ENCODE data around the gene OR4Q3.
"Not testable (repeated sequence)": the region's sequence is repeated elsewhere in the genome, so short reads cannot be mapped to it uniquely, and the experiment has no call there.

The OR4Q3 gene

DNA sequence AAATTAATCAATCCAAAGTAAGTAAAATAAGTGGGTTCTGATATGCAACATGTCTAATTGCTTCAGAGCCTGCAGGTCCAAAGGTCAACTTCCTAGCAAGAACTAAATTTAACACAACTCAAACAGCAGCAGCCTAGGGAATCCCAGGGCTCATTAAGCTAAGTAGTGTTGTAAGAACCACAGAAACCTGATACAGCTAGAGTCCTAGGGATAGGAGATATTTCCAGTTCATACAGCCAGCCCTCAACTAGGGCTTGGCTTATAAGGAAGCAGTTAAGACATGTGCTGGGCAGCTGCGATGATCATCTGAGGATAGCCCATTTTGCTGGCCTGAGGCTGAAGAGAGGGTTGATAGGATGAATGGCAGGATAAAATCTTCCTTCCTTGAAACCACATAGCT is at the start of gene OR4Q3:
OR4Q3 (plus strand) TSS at position 316 of the 400 bp plus-strand sequence.
- peak; percentile 0 for DNase-seq (ENCODE audit: low spot score)

DNA sequence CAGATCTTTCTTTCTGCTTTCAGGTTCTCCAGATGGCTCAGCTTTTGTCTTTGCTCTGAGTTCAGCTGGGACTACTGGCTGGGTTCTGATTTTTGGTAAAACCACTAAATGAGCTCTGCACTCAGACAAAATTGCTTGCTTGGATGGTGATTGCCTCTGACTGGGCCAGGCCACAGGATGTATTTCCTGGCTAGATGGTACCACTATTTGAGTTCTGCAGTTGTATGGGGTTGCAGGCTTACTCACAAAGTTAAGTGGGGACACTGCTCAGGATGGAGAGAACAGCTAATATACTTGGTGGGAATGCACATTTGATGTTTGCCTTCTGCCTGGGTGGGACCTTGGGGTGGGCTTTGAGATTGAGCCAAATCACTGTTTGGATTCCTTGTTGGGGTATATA is 14.0 kb upstream of the OR4Q3 start:
- no peak for DNase-seq (ENCODE audit: low spot score)

DNA sequence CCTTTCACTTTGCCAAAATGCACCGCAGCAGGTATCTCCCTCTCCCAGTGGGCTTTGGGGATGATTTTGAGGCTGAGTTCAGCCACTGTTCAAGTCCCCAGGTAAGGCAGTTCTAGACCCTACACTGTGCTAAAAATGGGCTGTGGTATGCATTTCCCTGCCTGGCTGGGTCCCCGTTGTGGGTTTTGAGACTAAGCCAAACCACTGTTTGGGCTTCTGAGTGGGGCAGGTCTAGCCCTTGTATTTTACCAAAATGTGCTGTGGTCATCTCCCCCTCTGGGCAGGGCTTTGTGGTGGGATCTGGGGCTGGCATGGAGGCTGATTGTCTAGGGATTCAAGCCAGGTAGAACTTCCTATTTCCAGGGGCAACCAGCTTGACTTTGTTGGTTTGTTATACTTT is 13.6 kb upstream of the OR4Q3 start:
- DNase-seq (ENCODE audit: low spot score), result no peak

DNA sequence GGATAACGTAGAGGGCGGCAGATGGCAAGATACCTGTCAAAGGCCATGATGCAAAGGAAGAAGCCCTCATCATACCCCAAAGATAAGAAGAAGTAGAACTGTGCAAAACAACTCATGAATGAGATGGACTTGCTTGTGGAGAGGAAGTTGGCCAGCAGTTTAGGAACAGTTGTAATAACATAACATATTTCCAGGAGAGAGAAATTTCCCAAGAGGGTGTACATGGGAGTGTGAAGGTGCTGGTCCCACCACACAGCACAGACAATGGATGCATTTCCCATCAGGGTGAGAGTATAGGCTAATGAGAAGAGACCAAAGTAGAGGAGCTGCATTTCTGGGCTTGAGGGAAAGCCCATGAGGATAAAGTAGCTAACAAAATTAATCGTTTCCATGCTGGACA is 9.5 kb upstream of the OR4Q3 start:
- not testable (repeated sequence) for DNase-seq (ENCODE audit: low spot score)

DNA sequence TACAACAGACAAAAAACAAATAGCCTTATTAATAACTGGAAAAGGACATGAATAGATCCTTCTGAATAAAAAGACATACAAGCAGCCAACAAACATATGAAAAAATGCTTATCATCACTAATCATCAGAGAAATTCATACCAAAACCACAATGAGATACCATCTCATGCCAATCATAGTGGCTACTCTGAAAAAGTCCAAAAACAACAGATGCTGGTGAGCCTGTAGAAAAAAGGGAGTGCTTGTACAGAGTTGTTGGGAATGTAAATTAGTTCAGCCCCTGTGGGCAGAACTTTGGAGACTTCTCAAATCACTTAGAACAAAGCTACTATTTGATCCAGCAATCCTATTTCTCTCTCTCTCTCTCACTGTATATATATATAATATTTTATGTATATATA is 8.9 kb downstream of the OR4Q3 start:
- DNase-seq (ENCODE audit: low spot score), result not testable (repeated sequence)

DNA sequence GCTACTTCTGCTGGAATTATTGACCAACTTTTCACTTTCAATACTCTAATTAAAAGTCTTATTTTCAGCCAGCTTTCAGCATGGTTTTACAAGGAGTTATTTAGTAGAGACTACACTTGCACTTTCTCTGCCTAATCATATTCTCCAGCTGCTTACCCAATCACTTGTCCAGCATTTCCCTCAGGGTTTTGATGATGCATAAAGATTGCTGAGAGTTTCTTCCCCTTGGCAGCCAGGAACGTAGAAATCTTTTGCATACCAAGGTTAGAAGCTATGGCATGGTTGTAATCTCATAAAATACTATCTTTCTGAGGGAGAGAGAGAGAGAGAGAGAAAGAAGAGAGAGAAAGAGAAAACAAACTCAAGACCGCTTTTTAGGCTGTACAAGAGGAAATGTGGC is 10.8 kb downstream of the OR4Q3 start:
- no peak for DNase-seq (ENCODE audit: low spot score)

DNA sequence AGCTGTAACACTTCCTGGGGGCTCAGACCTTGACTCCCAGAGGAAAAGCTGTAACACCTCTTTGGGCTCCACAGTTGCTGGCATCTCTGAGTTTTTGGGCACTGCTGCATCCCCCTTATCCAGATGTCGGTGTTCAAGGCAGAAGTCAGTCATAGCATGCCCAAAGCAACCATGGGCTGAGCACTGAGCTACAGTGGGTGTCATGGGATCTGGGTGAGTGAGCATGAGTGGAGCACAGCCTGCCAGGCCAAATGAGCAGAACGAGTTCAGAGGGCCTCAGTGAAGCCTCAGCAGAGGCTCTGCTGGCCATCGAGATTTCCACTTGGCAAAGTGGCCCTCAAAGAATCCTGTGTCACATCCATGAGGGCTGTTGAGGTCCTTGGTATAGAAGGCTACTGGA is 28.1 kb downstream of the OR4Q3 start:
- DNase-seq (ENCODE audit: low spot score), result not testable (repeated sequence)

DNA sequence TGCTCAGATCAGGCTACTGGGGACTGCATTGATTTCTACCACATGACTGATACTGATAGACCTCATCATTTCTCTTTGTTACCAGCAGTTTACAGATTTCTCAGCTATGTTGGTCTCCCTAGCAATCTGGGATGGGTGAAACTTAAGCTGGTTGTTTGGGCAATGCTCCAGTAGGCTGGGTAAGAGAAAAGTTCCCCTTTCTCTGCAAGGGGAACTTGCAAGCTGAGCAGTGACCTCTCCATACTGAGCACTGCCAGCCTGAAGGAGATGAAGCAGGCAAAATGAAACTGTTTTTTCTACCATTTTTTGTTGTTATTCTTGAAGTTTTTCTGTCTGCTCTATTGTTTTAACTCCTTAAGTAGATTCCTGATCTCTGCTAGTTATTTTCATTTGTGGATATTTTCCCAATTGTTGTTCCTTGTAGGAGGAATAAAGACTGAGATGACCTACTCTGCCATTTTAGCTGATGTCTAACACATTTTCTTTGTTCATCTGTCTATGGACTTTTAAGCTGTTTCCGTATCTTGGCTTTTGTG is 28.6 kb downstream of the OR4Q3 start:
- no peak for DNase-seq (ENCODE audit: low spot score)

DNA sequence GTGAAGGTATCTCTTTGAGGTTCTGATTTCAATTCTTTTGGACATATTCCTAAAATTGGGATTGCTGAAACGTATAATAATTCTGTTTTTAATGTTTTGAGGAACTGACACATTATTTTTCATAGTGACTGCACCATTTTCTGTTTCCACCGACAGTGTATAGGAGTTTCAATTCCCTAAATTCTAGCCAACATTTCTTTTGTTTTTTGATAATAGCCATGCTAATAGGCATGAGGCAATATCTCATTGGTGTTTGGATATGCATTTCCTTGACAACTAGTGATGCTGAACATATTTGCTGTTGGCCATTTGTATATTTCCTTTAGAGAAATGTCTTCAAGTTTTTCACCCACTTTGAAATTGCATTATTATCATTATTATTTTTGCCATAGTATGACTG is 29.1 kb downstream of the OR4Q3 start:
- DNase-seq (ENCODE audit: low spot score), result not testable (repeated sequence)

DNA sequence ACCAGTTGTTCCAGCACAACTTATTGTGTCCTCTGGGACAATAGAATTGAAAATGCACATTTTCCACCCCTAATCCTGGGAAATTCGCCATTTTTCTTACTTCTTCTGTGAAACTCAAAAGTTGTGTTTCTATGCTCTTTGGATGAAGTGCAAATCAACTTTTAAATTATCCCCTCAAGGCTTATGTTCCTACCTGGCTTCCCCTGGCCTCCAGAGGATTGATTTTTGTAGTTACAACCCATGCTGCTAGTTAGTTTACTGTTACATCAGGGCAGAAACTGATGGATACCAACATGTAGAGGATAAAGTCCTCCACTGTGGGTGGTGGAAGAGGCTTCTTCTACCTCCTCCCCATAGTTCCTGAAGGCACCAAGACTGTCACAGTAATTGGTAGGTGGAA is 29.8 kb downstream of the OR4Q3 start, which contains the start of gene OR4M1:
OR4M1 (plus strand) TSS at position 301 of the 400 bp plus-strand sequence. CDS start 6,819 bp downstream, outside the sequence.
- not testable (repeated sequence) for DNase-seq (ENCODE audit: low spot score)

DNA sequence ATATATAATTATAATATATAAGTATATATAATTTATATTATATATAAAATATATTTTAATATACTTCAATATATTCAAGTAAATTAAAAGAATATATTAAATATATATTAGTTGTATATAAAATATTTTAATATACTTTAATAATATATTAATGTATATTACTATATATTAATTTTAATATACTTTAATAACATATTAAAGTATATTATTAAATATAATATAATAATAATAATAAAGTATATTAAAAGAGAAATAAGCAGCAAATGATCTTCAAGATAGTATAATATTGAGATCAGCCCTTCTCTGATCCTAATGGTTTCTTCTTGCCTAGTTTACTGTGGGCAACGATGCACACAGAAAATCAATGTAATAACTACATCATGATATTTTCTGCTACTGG is 32.2 kb downstream of the OR4Q3 start:
- no peak for DNase-seq (ENCODE audit: low spot score)

DNA sequence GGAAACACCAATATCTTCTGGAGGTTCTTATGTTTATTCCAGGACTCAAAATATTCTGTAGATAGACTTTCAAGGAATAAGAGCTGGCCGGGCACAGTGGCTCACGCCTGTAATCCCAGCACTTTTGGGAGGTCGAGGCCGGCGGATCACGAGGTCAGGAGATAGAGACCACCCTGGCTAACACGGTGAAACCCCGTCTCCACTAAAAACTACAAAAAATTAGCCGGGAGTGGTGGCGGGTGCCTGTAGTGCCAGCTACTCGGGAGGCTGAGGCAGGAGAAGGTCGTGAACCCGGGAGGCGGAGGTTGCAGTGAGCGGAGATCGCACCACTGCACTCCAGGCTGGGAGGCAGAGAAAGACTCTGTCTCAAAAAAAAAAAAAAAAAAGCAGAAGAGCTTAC is 42.5 kb downstream of the OR4Q3 start:
- not testable (repeated sequence) for DNase-seq (ENCODE audit: low spot score)

DNA sequence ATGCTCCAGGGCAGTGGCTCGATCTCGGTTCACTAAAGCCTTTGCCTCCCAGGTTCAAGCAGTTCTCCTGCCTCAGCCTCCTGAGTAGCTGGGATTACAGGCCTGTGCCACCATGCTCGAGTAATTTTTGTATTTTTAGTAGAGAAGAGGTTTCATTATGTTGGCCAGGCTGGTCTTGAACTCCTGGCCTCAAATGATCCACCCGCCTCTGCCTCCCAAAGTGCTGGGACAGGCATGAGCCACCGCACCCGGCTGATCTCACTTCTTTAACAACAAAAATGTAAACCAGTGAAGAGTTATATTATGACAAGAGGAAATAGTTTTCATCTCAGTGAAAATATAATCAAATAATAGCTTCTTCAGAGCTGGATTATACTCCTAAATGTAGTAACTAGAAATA is 43.9 kb downstream of the OR4Q3 start:
- DNase-seq (ENCODE audit: low spot score), result not testable (repeated sequence)

DNA sequence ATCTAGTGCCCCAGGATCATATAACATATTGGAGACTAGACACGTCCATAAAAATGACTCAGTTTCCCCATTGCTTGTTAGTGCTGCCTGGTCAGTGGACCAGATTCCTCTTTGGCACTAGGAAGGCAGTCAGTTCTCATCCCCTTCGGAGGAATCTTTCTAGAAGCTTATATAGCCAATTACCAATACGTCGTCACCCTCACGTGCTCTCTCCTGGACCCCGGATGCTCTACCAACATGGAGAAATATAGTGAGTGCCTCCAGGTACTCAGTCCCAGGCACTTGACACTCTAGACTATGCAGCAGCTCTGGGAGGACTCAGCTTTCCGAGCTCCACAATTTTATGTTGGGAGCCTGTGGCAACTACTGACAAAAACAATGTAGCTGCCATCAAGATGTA is 44.8 kb downstream of the OR4Q3 start:
- not testable (repeated sequence) for DNase-seq (ENCODE audit: low spot score)

DNA sequence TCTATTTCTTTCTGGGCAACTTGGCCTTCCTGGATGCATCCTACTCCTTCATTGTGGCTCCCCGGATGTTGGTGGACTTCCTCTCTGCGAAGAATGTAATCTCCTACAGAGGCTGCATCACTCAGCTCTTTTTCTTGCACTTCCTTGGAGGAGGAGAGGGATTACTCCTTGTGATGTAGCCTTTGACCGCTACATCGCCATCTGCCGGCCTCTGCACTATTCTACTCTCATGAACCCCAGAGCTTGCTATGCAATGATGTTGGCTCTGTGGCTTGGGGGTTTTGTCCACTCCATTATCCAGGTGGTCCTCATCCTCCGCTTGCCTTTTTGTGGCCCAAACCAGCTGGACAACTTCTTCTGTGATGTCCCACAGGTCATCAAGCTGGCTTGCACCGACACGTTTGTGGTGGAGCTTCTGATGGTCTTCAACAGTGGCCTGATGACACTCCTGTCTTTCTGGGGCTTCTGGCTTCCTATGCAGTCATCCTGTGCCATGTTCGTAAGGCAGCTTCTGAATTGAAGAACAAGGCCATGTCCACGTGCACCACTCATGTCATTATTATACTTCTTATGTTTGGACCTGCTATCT is 53.2 kb downstream of the OR4Q3 start:
- DNase-seq (ENCODE audit: low spot score), result not testable (repeated sequence)

Data from SW480 (cell line).